MCF 10A (cell line): ENCODE measurements around the gene RALBP1. TPM values are rescaled to one million over a fixed set of nuclear protein-coding genes. Genes with fewer than 3 reads are reported as not detected.

Experiments used
- BruUV-seq: library from RNA; stranded (reverse); fragments of 400-500 nt; replicated peaks from 2 replicates; lab custom pipeline; 2021; lab: Mats Ljungman, UMichigan
- CTCF ChIA-PET: fragments of 300-600 bp; sonication (Branson Sonifier 250); formaldehyde crosslinking; extraction: SDS; loops from one replicate; lab custom pipeline; 2021; ENCODE audit warnings: antibody characterized with exemption, inconsistent platforms; lab: Yijun Ruan, JAX
- POLR2A ChIA-PET: fragments of 300-600, 350-650 bp; sonication (Branson Sonifier 250); formaldehyde crosslinking; extraction: SDS; loops from one replicate; lab custom pipeline; 2020; ENCODE audit warnings: antibody characterized with exemption, inconsistent platforms; lab: Yijun Ruan, JAX
- DNase-seq: peaks from one replicate; pipeline ENCODE4 v3.0.0-alpha.2; 2018; ENCODE audit not compliant: unreplicated experiment
- H3K27ac Mint-ChIP-seq: one replicate; pipeline ENCODE4 v1.8.0; 2022; ENCODE audit warnings: mild to moderate bottlenecking, low read depth, mixed read lengths; ENCODE audit not compliant: unreplicated experiment
- H3K27me3 Mint-ChIP-seq: one replicate; pipeline ENCODE4 v1.8.0; 2022; ENCODE audit warnings: mixed read lengths; ENCODE audit not compliant: insufficient read depth, unreplicated experiment
- H3K36me3 Mint-ChIP-seq: one replicate; pipeline ENCODE4 v1.8.0; 2022; ENCODE audit warnings: mild to moderate bottlenecking, moderate library complexity, mixed read lengths; ENCODE audit not compliant: insufficient read depth, unreplicated experiment
- H3K4me1 Mint-ChIP-seq: one replicate; pipeline ENCODE4 v1.8.0; 2022; ENCODE audit warnings: mixed read lengths; ENCODE audit not compliant: insufficient read depth, unreplicated experiment
- H3K4me3 Mint-ChIP-seq: one replicate; pipeline ENCODE4 v1.8.0; 2022; ENCODE audit warnings: mild to moderate bottlenecking, moderate library complexity, mixed read lengths; ENCODE audit not compliant: unreplicated experiment
- H3K9me3 Mint-ChIP-seq: one replicate; pipeline ENCODE4 v1.8.0; 2022; ENCODE audit warnings: mixed read lengths; ENCODE audit not compliant: unreplicated experiment
- intact Hi-C: fragments of 100-400 bp; cut with micrococcal nuclease; formaldehyde crosslinking; loops from 2 replicates; pipeline ENCODE4 v1.14.1; 2022
- total RNA-seq: library from RNA; stranded (reverse); gene quantifications from 2 replicates; pipeline ENCODE4 v1.2.3, GENCODE V29; 2022
- TF ChIP-seq, protein P1 (sequence below): fragments of 200-600 bp; IDR thresholded peaks from one replicate; pipeline ENCODE4 v1.8.0; 2022; ENCODE audit warnings: antibody characterized with exemption, mild to moderate bottlenecking; ENCODE audit not compliant: unreplicated experiment

RALBP1 gene
- total RNA-seq, 1 experiment from 2014 or later = 47.0 TPM

- H3K27ac Mint-ChIP-seq = no peak overlapping the region
These were observed 74.1 kb downstream of the RALBP1 start for GRCh38 chr18:9549405-9549804.

DNA sequence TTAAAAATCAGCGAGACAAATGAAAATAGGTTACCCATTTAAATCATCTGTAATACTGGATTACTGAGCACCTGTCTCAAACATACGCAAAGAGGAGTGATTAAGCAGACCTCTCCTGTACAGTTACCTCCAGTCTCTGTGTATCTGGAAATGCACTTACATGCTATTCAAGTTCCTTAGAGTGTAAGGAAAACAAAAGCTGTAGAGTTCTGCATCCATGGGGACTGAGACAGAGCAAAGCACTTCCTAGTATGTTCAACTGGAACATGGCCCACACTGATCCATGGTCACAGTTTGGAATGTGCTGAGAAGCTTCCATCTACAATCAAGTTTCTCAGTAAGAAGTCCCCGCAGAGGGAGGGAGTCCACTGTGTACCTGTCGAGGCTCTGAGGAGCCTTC is 75.1 kb downstream of the RALBP1 start:
- intact Hi-C loops = no loop called here
- no peak for DNase-seq
- Mint-ChIP-seq H3K36me3 (peaks cover 97% of the 10 kb centered on the region), H3K27me3 (no peaks in the 10 kb centered on the region), H3K4me1 (no peaks in the 10 kb centered on the region), H3K27ac (no peak overlapping the region), H3K9me3 (no peaks in the 10 kb centered on the region), H3K4me3 (no peak overlapping the region)
- no TSS peak for BruUV-seq
- TF ChIP-seq, protein P1, sequence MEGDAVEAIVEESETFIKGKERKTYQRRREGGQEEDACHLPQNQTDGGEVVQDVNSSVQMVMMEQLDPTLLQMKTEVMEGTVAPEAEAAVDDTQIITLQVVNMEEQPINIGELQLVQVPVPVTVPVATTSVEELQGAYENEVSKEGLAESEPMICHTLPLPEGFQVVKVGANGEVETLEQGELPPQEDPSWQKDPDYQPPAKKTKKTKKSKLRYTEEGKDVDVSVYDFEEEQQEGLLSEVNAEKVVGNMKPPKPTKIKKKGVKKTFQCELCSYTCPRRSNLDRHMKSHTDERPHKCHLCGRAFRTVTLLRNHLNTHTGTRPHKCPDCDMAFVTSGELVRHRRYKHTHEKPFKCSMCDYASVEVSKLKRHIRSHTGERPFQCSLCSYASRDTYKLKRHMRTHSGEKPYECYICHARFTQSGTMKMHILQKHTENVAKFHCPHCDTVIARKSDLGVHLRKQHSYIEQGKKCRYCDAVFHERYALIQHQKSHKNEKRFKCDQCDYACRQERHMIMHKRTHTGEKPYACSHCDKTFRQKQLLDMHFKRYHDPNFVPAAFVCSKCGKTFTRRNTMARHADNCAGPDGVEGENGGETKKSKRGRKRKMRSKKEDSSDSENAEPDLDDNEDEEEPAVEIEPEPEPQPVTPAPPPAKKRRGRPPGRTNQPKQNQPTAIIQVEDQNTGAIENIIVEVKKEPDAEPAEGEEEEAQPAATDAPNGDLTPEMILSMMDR = no peak
- ChIA-PET POLR2A (interaction anchor here (0.9 to 1.2 kb wide), 2 partner anchors 10 to 15 kb away, joined by 3 read pairs; no protein-coding TSS in a partner anchor), CTCF (no interaction called here)

More at GRCh38 chr18:9549405-9549804, 74.1 kb downstream of the RALBP1 start:
- no peak for DNase-seq
- CTCF ChIA-PET = no interaction called here
- Mint-ChIP-seq H3K4me1 (no peaks in the 10 kb centered on the region), H3K4me3 (no peak overlapping the region), H3K27me3 (no peaks in the 10 kb centered on the region), H3K36me3 (peaks cover 95% of the 10 kb centered on the region), H3K9me3 (no peaks in the 10 kb centered on the region)
- POLR2A ChIA-PET = no interaction called here
- TF ChIP-seq, protein P1 = no peak
- BruUV-seq = no TSS peak
- intact Hi-C loops = no loop called here

DNA sequence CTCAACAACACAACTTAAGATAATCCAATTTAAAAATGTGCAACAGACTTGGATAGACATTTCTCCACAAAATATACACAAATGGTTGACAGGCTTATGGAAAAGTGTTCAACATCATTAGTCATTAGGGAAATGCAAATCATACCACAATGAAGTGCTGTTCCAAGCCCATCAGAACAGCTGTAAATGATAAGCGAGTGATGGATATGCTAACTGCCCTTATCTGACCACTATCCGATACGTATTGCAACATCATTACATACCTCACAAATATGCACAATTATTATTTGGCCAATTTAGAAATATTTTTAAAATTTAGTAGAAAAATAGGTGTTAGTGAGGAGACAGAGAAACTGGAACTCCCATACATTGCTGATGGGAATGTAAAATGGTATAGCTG is 76.9 kb downstream of the RALBP1 start:
- TF ChIP-seq, protein P1 = no peak
- no peaks in the 10 kb centered on the region for H3K4me1 Mint-ChIP-seq
- H3K27ac Mint-ChIP-seq = no peak overlapping the region
- BruUV-seq = no TSS peak
- H3K4me3 Mint-ChIP-seq = no peak overlapping the region
- CTCF ChIA-PET = interaction anchor here (1.3 kb wide), 1 partner anchor 9 kb away, joined by 5 read pairs; no protein-coding TSS in a partner anchor
- POLR2A ChIA-PET = interaction anchor here (0.5 to 1.3 kb wide), 4 partner anchors 10 to 179 kb away, joined by 3 to 6 read pairs (median 3); no protein-coding TSS in a partner anchor
- DNase-seq = no peak
- no peaks in the 10 kb centered on the region for H3K9me3 Mint-ChIP-seq
- H3K27me3 Mint-ChIP-seq = no peaks in the 10 kb centered on the region
- intact Hi-C loops = no loop called here
- peaks cover 97% of the 10 kb centered on the region for H3K36me3 Mint-ChIP-seq

GRCh38 chr18:9552616-9553015 is 77.3 kb downstream of the RALBP1 start:
- DNase-seq = no peak
- CTCF ChIA-PET = interaction anchor here (1.3 to 1.4 kb wide), 2 partner anchors 10 to 35 kb away, joined by 3 to 5 read pairs; no protein-coding TSS in a partner anchor
- Mint-ChIP-seq H3K36me3 (peaks cover 97% of the 10 kb centered on the region), H3K27ac (no peak overlapping the region), H3K4me3 (no peak overlapping the region), H3K9me3 (no peaks in the 10 kb centered on the region), H3K27me3 (no peaks in the 10 kb centered on the region), H3K4me1 (no peaks in the 10 kb centered on the region)
- POLR2A ChIA-PET = interaction anchor here (0.5 to 1.3 kb wide), 2 partner anchors 11 to 55 kb away, joined by 3 to 6 read pairs; no protein-coding TSS in a partner anchor
- intact Hi-C loops = no loop called here
- no TSS peak for BruUV-seq
- TF ChIP-seq, protein P1 = no peak
